ENCODE measurements around the gene CEP70.

DNA sequence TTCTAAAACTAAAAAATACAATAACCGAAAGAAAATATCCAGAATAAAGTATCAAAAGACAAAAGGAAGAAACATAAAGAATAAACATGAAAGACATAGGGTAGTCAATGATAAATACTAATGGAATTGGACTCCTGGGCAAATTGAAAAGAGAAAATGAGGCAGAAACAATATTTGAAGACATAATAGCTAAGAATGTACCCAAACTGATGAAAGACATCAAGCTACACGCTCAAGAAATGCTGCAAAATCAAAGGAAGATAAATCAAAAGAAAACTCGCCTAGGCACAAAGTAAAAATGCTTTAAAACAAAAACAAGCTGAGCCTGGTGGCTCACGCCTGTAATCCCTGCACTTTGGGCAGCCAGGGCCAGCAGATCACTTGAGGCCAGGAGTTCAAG, 34.9 kb downstream of the CEP70 start:
- TF ChIP-seq POLR2A (IDR thresholded peaks at IDR 0.05): no peak
- no peak for TF ChIP-seq CTCF (IDR thresholded peaks at IDR 0.05)

Measured in gastroesophageal sphincter (tissue), 3 donors.